GM12878 (cell line): ENCODE results near the gene MRC2. TPM values are rescaled to one million over a fixed set of nuclear protein-coding genes. Genes with fewer than 3 reads are reported as not detected.

Source experiments
- ATAC-seq: fragments of 200-7000 bp; cut with Tn5 transposase; 3 replicates; pipeline ENCODE4 v1.9.1; 2020; ENCODE audit warnings: mild to moderate bottlenecking, moderate library complexity
- BruUV-seq: library from RNA; stranded (reverse); fragments of 400-500 nt; replicated peaks from 2 replicates; lab custom pipeline; 2021; lab: Mats Ljungman, UMichigan
- CTCF ChIA-PET: fragments of 300-600 bp; sonication (Branson Sonifier 250); formaldehyde crosslinking; extraction: SDS; loops from one replicate; lab custom pipeline; 2021; ENCODE audit warnings: inconsistent platforms; lab: Yijun Ruan, JAX
- POLR2A ChIA-PET: fragments of 350-600 bp; formaldehyde crosslinking; extraction: SDS; loops from one replicate; lab custom pipeline; 2021; ENCODE audit warnings: inconsistent platforms; lab: Charles Lee
- RAD21 ChIA-PET: fragments of 300-600 bp; sonication (Branson Sonifier 250); formaldehyde crosslinking; loops from one replicate; lab custom pipeline; 2023; ENCODE audit warnings: antibody characterized with exemption; ENCODE audit not compliant: unreplicated experiment; lab: Charles Lee
- SMC1A ChIA-PET: fragments of 300-600 bp; sonication (Branson Sonifier 250); formaldehyde crosslinking; loops from one replicate; lab custom pipeline; 2023; ENCODE audit not compliant: unreplicated experiment, uncharacterized antibody; lab: Charles Lee
- DNase-seq: peaks from one replicate; pipeline ENCODE4 v3.0.0-alpha.2; 2011; ENCODE audit warnings: low read depth, low spot score
- FAIRE-seq: peaks from 3 replicates; lab custom pipeline; 2011; peaks lifted over from hg19 to GRCh38; lab: Jason Lieb, UNC
- H2AFZ ChIP-seq: 2 replicates; pipeline ENCODE4 v1.6.0; 2011; ENCODE audit warnings: low read depth, low read length, control low read depth; ENCODE audit not compliant: control insufficient read depth
- H3K27ac ChIP-seq: 2 replicates; pipeline ENCODE4 v1.5.1; 2011; ENCODE audit warnings: control low read depth; ENCODE audit not compliant: control insufficient read depth, insufficient read depth
- H3K27me3 ChIP-seq, 2 experiments: replicated peaks in 1 of 2; 2 replicates each; pipeline versions ENCODE4 v1.6.0 to v1.6.1; 2011; ENCODE audit warnings: low read length in 1 of 2; ENCODE audit not compliant: control insufficient read depth in 2 of 2, insufficient read depth in 2 of 2
- H3K36me3 ChIP-seq, 2 experiments: 2 replicates each; pipeline ENCODE4 v1.5.1; 2011; ENCODE audit warnings: low read length in 1 of 2; ENCODE audit not compliant: control insufficient read depth in 2 of 2, insufficient read depth in 2 of 2
- H3K4me1 ChIP-seq: 2 replicates; pipeline ENCODE4 v1.6.1; 2011; ENCODE audit warnings: mild to moderate bottlenecking, low read length, moderate library complexity, mixed read lengths; ENCODE audit not compliant: control insufficient read depth, insufficient read depth
- H3K4me2 ChIP-seq: 2 replicates; pipeline ENCODE4 v1.6.0; 2011; ENCODE audit warnings: control low read depth; ENCODE audit not compliant: control insufficient read depth, insufficient read depth
- H3K4me3 ChIP-seq: fragments of 200-600 bp; sonication (generic); 2 replicates; pipeline ENCODE4 v1.5.1; 2016
- H3K79me2 ChIP-seq: 2 replicates; pipeline ENCODE4 v1.6.0; 2011; ENCODE audit warnings: low read length; ENCODE audit not compliant: control insufficient read depth, insufficient read depth
- H3K9ac ChIP-seq: 2 replicates; pipeline ENCODE4 v1.8.0; 2011; ENCODE audit warnings: low read length, control low read depth, mixed read lengths; ENCODE audit not compliant: control insufficient read depth, insufficient read depth
- H3K9me3 ChIP-seq: replicated peaks from 3 replicates; pipeline ENCODE4 v1.5.1; 2011; ENCODE audit warnings: mild to moderate bottlenecking, low read length; ENCODE audit not compliant: control insufficient read depth, insufficient read depth
- H4K20me1 ChIP-seq: 2 replicates; pipeline ENCODE4 v1.6.0; 2011; ENCODE audit not compliant: control insufficient read depth, insufficient read depth
- HDGF ChIP-seq: fragments of 450-650 bp; IDR thresholded peaks from 2 replicates; pipeline ENCODE4 v1.6.1; 2016; ENCODE audit warnings: antibody characterized with exemption
- JUNB ChIP-seq: IDR thresholded peaks from 2 replicates; pipeline ENCODE4 v1.6.1; 2016; ENCODE audit warnings: antibody characterized with exemption, mild to moderate bottlenecking
- LARP7 ChIP-seq: fragments of 450-650 bp; IDR thresholded peaks from 2 replicates; pipeline ENCODE4 v1.6.1; 2017; ENCODE audit warnings: mild to moderate bottlenecking
- NFXL1 ChIP-seq: fragments of 450-650 bp; IDR thresholded peaks from 2 replicates; pipeline ENCODE4 v1.6.1; 2017; ENCODE audit warnings: antibody characterized with exemption, mild to moderate bottlenecking, borderline replicate concordance
- PAX5 ChIP-seq: IDR thresholded peaks from 2 replicates; pipeline ENCODE4 v1.6.1; 2011; ENCODE audit warnings: low read depth, low read length, borderline replicate concordance
- POLR2AphosphoS5 ChIP-seq: IDR thresholded peaks from 2 replicates; pipeline ENCODE4 v1.6.1; 2011; ENCODE audit warnings: mild to moderate bottlenecking, low read length, inconsistent platforms
- SMAD5 ChIP-seq: IDR thresholded peaks from 2 replicates; pipeline ENCODE4 v1.6.1; 2016; ENCODE audit warnings: antibody characterized with exemption, low read depth
- STAT1 ChIP-seq: fragments of 450-650 bp; conservative IDR thresholded peaks from 2 replicates; pipeline ENCODE4 v1.6.1; 2014; ENCODE audit warnings: antibody characterized with exemption, mild to moderate bottlenecking
- TCF12 ChIP-seq: IDR thresholded peaks from 2 replicates; pipeline ENCODE4 v1.6.1; 2011; ENCODE audit warnings: low read depth, mild to moderate bottlenecking, low read length
- ZNF24 ChIP-seq: fragments of 450-650 bp; IDR thresholded peaks from 2 replicates; pipeline ENCODE4 v1.6.1; 2017; ENCODE audit warnings: antibody characterized with exemption, mild to moderate bottlenecking
- WGBS: methylation state at CpG from one replicate; pipeline ENCODE4 v1.1.6; 2016; ENCODE audit warnings: low lambda C conversion rate; ENCODE audit not compliant: insufficient replicate concordance, insufficient coverage; ENCODE audit errors: missing lambda C conversion rate; 5-methylcytosine and 5-hydroxymethylcytosine counted together
- in situ Hi-C: fragments of 300-500 bp; cut with MboI; formaldehyde crosslinking; loops from 9 replicates; pipeline ENCODE4 v1.14.3; 2018; ENCODE audit warnings: mixed read lengths
- intact Hi-C: fragments of 100-400 bp; cut with micrococcal nuclease; formaldehyde crosslinking; loops from one replicate; pipeline ENCODE4 v1.14.2; 2022; ENCODE audit not compliant: unreplicated experiment
- polyA plus RNA-seq, 11 experiments: library from polyadenylated mRNA; depleted of rRNA in 4 of 11; unstranded in 6 of 11; stranded (reverse) in 5 of 11; fragments of >200 nt; fragmentation: Nextera tagmentation in 4 of 11; fragmentation: Illumina TruSeq in 1 of 11; extraction: Ambion mirVana in 4 of 11; extraction: Trizol in 1 of 11; gene quantifications; 1 replicate in 1 of 11; 2 replicates in 10 of 11; pipeline versions ENCODE4 v1.2.1 to v1.2.3, GENCODE V29; 2011 to 2016; ENCODE audit warnings: inconsistent platforms in 2 of 11, missing spikeins in 2 of 11, low read depth in 1 of 11
- total RNA-seq, 4 experiments: library from RNA; depleted of rRNA in 3 of 4; stranded (reverse); fragments of >200 nt in 3 of 4; fragmentation: Illumina TruSeq in 1 of 4; extraction: Trizol in 1 of 4; gene quantifications; 2 replicates each; pipeline versions ENCODE4 v1.2.1 to v1.2.3, GENCODE V29; 2013 to 2021
- TF ChIP-seq, protein P1 (sequence below): IDR thresholded peaks from 2 replicates; pipeline ENCODE4 v1.6.1; 2012; ENCODE audit warnings: improper control_type of control experiment, low read depth, low read length; ENCODE audit not compliant: insufficient replicate concordance
- TF ChIP-seq, protein P2 (sequence below): fragments of 450-650 bp; IDR thresholded peaks from 2 replicates; pipeline ENCODE4 v1.6.1; 2016; ENCODE audit warnings: mild to moderate bottlenecking

Gene MRC2
- total and polyA plus RNA-seq, 10 of the 15 experiments (the other 5 are each of a cell fraction or from before 2014, with no cell fraction given): 0.04 to 0.96 (median 0.30) TPM; not detected in 1

- H3K9ac ChIP-seq: no peak overlapping the region
- ChIA-PET CTCF (interaction anchor here (0.7 to 0.9 kb wide), 2 partner anchors 94 to 157 kb away, joined by 3 read pairs; no protein-coding TSS in a partner anchor), POLR2A (no interaction called here), RAD21 (no interaction called here), SMC1A (no interaction called here)
- no peak overlapping the region for H3K4me2 ChIP-seq
- no peaks in the 10 kb centered on the region for H3K4me1 ChIP-seq
- H2AFZ ChIP-seq: no peak overlapping the region
- no peaks in the 10 kb centered on the region for H3K27me3 ChIP-seq
- peaks cover 0 to 14% of the 10 kb centered on the region in 2 experiments; a peak in 3 of 4 replicates for H3K36me3 ChIP-seq
- ATAC-seq (no peak), FAIRE-seq (no peak), DNase-seq (no peak)
- H3K79me2 ChIP-seq: no peaks in the 10 kb centered on the region
- in situ Hi-C loops (no loop called here), intact Hi-C loops (no loop called here)
- H3K4me3 ChIP-seq: no peak overlapping the region
- no peaks in the 10 kb centered on the region for H4K20me1 ChIP-seq
- no peaks in the 10 kb centered on the region for H3K9me3 ChIP-seq
- no TSS peak for BruUV-seq
- WGBS: 72% methylated on average over 2 of the region's 2 CpGs
- no peak overlapping the region for H3K27ac ChIP-seq
- TF ChIP-seq JUNB: no peak
- no peak for TF ChIP-seq LARP7
These were observed 48.5 kb upstream of the MRC2 start for GRCh38 chr17:62578757-62579487.

- Histone ChIP-seq H3K36me3 (peaks cover 0 to 11% of the 10 kb centered on the region in 2 experiments; a peak in 2 of 4 replicates), H2AFZ (no peak overlapping the region), H3K27me3 (no peaks in the 10 kb centered on the region), H4K20me1 (no peaks in the 10 kb centered on the region), H3K9me3 (no peaks in the 10 kb centered on the region), H3K79me2 (no peaks in the 10 kb centered on the region), H3K4me1 (no peaks in the 10 kb centered on the region), H3K27ac (no peak overlapping the region), H3K4me3 (no peak overlapping the region), H3K4me2 (no peak overlapping the region), H3K9ac (no peak overlapping the region)
- BruUV-seq: no TSS peak
- SMC1A ChIA-PET: no interaction called here
- POLR2A ChIA-PET: no interaction called here
- RAD21 ChIA-PET: no interaction called here
- intact Hi-C loops (no loop called here), in situ Hi-C loops (no loop called here)
- WGBS: 95% methylated on average over 2 of the region's 2 CpGs
- ATAC-seq (no peak), DNase-seq (no peak), FAIRE-seq (no peak)
- CTCF ChIA-PET: interaction anchor here (0.7 kb wide), 1 partner anchor 10 kb away, joined by 3 read pairs; no protein-coding TSS in a partner anchor
- TF ChIP-seq TCF12 (no peak), PAX5 (no peak), SMAD5 (no peak), NFXL1 (no peak), HDGF (no peak), ZNF24 (no peak), POLR2AphosphoS5 (no peak), STAT1 (no peak)
- TF ChIP-seq, protein P1, sequence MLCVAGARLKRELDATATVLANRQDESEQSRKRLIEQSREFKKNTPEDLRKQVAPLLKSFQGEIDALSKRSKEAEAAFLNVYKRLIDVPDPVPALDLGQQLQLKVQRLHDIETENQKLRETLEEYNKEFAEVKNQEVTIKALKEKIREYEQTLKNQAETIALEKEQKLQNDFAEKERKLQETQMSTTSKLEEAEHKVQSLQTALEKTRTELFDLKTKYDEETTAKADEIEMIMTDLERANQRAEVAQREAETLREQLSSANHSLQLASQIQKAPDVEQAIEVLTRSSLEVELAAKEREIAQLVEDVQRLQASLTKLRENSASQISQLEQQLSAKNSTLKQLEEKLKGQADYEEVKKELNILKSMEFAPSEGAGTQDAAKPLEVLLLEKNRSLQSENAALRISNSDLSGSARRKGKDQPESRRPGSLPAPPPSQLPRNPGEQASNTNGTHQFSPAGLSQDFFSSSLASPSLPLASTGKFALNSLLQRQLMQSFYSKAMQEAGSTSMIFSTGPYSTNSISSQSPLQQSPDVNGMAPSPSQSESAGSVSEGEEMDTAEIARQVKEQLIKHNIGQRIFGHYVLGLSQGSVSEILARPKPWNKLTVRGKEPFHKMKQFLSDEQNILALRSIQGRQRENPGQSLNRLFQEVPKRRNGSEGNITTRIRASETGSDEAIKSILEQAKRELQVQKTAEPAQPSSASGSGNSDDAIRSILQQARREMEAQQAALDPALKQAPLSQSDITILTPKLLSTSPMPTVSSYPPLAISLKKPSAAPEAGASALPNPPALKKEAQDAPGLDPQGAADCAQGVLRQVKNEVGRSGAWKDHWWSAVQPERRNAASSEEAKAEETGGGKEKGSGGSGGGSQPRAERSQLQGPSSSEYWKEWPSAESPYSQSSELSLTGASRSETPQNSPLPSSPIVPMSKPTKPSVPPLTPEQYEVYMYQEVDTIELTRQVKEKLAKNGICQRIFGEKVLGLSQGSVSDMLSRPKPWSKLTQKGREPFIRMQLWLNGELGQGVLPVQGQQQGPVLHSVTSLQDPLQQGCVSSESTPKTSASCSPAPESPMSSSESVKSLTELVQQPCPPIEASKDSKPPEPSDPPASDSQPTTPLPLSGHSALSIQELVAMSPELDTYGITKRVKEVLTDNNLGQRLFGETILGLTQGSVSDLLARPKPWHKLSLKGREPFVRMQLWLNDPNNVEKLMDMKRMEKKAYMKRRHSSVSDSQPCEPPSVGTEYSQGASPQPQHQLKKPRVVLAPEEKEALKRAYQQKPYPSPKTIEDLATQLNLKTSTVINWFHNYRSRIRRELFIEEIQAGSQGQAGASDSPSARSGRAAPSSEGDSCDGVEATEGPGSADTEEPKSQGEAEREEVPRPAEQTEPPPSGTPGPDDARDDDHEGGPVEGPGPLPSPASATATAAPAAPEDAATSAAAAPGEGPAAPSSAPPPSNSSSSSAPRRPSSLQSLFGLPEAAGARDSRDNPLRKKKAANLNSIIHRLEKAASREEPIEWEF: no peak
- TF ChIP-seq, protein P2, sequence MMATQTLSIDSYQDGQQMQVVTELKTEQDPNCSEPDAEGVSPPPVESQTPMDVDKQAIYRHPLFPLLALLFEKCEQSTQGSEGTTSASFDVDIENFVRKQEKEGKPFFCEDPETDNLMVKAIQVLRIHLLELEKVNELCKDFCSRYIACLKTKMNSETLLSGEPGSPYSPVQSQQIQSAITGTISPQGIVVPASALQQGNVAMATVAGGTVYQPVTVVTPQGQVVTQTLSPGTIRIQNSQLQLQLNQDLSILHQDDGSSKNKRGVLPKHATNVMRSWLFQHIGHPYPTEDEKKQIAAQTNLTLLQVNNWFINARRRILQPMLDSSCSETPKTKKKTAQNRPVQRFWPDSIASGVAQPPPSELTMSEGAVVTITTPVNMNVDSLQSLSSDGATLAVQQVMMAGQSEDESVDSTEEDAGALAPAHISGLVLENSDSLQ: no peak
These were observed 46.5 kb upstream of the MRC2 start for GRCh38 chr17:62580947-62581346.
